Kasumi-1 (cell line): Measurements from ENCODE around the gene NFE2L2.
"Not testable (repeated sequence)": the region's sequence is repeated elsewhere in the genome, so short reads cannot be mapped to it uniquely, and the experiment has no call there.

Experiments
- DNase-seq, 2 experiments: peaks; one replicate each; lab custom pipeline; 2025; lab: John Stamatoyannopoulos, UW

NFE2L2 gene

DNA sequence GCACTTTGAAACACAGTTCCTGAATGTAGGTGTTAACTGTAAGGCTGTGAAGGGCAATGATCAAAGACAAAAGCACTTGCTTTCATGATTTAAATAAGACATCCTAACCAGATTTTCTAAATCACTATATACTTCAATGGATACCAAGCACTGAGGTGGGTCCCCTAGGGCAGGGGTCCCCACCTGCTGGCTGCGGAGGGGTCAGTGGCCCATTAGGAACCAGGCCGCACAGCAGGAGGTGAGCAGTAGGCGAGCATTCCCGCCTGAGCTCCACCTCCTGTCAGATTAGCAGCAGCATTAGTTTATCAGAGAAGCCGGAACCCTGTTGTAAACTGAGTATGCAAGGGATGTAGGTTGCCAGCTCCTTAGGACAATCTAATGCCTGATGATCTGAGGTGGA lies 7.1 kb downstream of the NFE2L2 start:
- DNase-seq: no peak

DNA sequence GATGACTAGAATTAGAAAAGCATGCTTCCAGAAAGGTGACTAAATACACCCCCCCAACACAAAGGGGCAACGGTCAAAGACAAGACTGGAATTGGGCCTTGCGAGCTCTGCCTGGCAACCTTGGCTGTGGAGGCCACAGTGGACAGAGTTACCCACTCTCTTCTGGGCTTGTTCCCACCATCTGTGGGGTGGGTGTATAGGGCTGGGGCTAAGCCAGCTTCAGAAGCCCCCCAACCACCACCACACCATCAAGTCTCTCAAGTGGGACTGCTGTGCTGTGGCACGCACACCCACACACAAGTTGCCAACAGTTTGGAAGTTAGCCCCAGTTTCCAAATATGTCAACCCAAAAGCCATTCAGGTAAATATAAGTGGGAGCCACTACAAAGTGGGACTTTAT lies 7.8 kb downstream of the NFE2L2 start:
- DNase-seq: no peak

- no peak for DNase-seq
Measured at GRCh38 chr2:177256026-177256425, 8.5 kb downstream of the NFE2L2 start.

DNA sequence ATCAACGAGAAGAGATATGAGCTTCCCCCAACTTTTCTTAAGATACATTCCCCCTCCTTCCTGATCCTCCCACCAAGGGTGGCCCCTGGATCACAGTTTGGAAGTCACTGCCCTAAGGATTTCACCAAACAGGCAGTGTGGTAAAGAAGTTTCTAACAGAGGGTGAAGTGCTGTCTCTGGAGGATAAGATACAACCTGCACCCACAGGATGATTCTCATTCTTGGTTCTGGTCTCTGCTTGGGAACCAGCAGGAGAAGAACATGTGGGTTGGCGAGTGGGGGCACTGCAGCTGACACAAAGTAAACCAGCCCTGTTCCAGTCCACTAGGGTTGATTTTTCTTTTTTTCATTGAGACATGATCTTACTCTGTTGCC lies 9.3 kb downstream of the NFE2L2 start:
- DNase-seq: no peak

- DNase-seq: peak; percentile 24 to 44
Measured at GRCh38 chr2:177254433-177255226, 9.9 kb downstream of the NFE2L2 start.

GRCh38 chr2:177253704-177254103 lies 10.8 kb downstream of the NFE2L2 start:
- DNase-seq: no peak

DNA sequence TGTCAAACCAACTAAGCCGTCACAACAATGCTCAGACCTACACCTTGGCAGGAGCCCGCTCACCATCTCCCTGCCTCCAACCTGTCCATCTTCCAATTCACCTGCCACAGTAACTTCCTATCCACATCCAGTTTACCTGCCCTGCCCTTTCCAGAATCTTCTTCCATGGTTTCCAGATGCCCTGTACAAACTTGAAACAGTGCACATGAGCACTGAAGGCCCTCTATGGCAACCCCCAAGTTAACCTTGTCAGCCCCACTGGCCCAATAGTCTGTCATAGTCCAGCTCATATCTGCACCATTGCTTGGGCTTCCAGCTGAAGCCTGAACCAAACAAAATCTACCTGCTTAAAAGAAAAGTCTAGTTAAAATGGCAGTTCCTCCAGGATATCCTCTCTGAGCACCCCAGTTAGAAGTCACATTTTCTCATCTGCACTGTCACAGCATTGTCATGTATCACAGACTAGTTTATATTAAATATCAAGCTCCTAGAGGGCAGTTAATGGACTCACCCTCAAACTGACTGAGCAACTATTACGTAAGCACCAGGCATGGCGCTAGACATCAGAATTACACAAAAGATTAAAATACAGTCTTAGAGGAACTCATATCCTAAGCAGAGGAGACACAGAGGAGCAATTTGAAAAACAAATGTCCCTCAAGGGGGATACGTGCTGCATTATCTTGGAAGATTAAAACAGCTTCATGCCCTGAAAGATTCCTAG lies 11.6 kb downstream of the NFE2L2 start:
- peak; percentile 20 to 40 for DNase-seq

GRCh38 chr2:177251165-177251542 lies 13.4 kb downstream of the NFE2L2 start:
- DNase-seq: no peak

- no peak for DNase-seq
Measured at GRCh38 chr2:177250461-177250860, 14.1 kb downstream of the NFE2L2 start.

DNA sequence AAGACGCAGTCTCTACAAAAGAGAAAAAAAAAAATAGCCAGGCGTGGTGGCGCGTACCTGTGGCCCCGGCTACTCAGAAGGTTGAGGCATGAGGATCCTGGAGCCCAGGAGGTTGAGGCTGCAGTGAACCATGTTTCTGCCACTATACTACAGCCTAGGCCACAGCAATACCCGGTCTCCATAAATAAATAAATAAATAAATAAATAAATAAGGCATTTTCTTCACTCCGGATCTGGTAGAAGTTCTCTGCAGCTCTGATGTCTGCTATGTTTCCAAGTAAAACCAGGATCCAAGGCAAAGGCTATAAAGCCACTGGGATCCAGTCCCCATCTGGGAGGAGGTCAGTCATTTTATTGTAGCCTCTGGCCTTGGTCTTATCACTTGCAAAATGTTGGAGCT lies 15.5 kb downstream of the NFE2L2 start:
- no peak for DNase-seq

- no peak for DNase-seq
Measured at GRCh38 chr2:177247693-177248262, 16.7 kb downstream of the NFE2L2 start.

- DNase-seq: not testable (repeated sequence)
Measured at GRCh38 chr2:177246523-177247030, 17.9 kb downstream of the NFE2L2 start.

- no peak for DNase-seq
Measured at GRCh38 chr2:177246000-177246399, 18.5 kb downstream of the NFE2L2 start.

GRCh38 chr2:177245010-177245422 lies 19.5 kb downstream of the NFE2L2 start:
- DNase-seq: peak; percentile 69 to 72

GRCh38 chr2:177244244-177244771 lies 20.2 kb downstream of the NFE2L2 start:
- no peak for DNase-seq

- DNase-seq: no peak
Measured at GRCh38 chr2:177243476-177243875, 21.1 kb downstream of the NFE2L2 start.

DNA sequence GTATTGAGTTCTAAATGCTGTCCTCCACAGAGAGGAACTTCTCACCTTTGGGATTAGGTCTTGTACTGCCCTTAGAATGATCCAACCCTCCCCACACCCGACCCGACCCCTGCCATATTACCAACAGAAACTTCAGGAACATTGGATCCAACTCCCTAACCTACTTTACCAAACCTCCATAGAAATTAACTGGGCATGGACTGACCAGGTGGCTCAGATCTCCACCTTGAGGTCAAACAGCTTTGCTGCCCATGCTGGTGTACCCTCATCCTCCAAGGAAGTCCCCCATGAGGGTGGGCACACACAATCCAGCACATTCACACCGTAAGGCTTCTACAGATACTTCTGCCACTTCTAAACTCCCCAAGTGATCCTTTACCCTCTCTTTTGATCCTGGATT lies 21.5 kb downstream of the NFE2L2 start:
- no peak for DNase-seq

GRCh38 chr2:177242121-177242987 lies 22.2 kb downstream of the NFE2L2 start:
- peak; percentile 44 to 48 for DNase-seq

GRCh38 chr2:177241711-177242120 lies 22.8 kb downstream of the NFE2L2 start:
- no peak for DNase-seq

GRCh38 chr2:177239932-177240630 lies 24.4 kb downstream of the NFE2L2 start:
- DNase-seq: peak; percentile 99

- no peak for DNase-seq
Measured at GRCh38 chr2:177239053-177239452, 25.5 kb downstream of the NFE2L2 start.
